Measurements from ENCODE around the gene KIF20B.
"Not testable (repeated sequence)": the region's sequence is repeated elsewhere in the genome, so short reads cannot be mapped to it uniquely, and the experiment has no call there.

KIF20B gene

GRCh38 chr10:89707372-89707771 is 6.0 kb downstream of the KIF20B start:
- no peak for TF ChIP-seq ZNF274 (IDR thresholded peaks at IDR 0.05; ENCODE audit: low read depth, low read length)
- no peak overlapping the region for H3K4me3 ChIP-seq (ENCODE audit: low read length)

GRCh38 chr10:89710753-89711152 is 9.4 kb downstream of the KIF20B start:
- no peak for TF ChIP-seq ZNF274 (IDR thresholded peaks at IDR 0.05; ENCODE audit: low read depth, low read length)
- no peak overlapping the region for H3K4me3 ChIP-seq (ENCODE audit: low read length)

DNA sequence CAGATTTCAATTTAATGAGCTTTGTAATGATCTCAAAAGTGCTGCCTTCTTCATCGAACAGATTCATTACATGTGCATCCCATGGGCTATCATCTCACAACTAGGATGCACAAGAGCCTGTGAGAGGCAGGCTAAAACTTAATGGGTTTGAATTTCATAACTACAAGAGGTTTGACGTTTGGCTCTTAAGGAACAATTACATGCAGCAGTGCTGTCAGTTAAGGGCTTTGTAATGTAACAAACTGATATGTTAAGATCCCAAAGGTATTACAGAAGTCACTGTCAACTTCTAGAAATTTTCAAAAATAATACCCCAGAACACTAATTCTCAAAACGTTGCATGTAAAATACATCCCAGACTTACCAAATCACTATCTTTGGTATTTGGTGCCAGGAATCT is 33.2 kb downstream of the KIF20B start:
- no peak for TF ChIP-seq ZNF274 (IDR thresholded peaks at IDR 0.05; ENCODE audit: low read depth, low read length)
- no peak overlapping the region for H3K4me3 ChIP-seq (ENCODE audit: low read length)

DNA sequence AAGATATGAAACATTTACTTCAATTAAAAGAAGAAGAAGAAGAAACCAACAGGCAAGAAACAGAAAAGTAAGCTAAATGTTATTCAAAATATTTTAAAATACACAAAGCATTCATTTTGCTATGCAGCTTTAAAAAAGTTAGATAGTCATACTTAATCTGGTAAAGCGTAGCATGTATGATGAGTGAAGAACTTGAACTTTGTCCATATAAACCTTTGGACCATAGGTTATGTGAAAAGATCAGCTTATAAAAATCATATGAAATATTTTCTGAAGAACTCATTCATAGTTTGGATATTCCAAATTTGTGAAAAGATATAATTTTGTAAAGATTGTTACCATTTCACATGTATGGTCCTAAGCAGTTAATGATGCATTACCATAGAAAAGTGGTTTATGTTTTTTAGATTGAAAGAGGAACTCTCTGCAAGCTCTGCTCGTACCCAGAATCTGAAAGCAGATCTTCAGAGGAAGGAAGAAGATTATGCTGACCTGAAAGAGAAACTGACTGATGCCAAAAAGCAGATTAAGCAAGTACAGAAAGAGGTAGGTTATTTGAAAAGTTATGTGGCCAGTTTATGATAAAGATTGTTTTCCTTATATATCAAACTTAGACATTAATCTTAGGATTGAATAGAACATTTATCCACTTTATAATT is 37.3 kb downstream of the KIF20B start:
- no peak for TF ChIP-seq ZNF274 (IDR thresholded peaks at IDR 0.05; ENCODE audit: low read depth, low read length)
- H3K4me3 ChIP-seq (ENCODE audit: low read length) = no peak overlapping the region

DNA sequence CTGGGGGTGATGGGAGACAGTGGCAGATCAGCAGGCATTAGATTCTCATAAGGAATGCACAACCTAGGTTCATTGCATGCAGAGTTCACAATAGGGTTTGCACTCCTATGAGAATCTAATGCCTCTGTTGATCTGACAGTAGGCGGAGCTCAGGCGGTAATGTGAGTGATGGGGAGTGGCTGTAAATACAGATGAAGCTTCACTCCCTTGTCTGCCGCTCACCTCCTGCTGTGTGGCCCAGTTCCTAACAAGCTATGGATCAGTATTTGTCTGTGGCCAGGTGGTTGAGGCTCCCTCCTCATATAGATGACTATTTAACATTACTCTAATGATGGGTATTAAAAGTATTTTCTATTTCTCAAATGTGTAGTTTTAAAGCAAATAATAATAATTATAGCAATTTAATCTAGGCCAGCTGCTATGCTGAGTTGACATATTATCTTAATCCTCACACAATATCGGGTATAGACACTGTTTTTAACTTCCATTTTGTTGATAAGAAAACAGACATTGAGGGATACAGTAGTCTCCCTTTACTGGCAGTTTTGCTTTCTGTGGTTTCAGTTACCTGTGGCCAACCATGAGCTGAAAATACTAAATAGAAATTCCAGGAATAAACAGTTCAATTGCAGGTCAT is 39.9 kb downstream of the KIF20B start:
- no peak overlapping the region for H3K4me3 ChIP-seq (ENCODE audit: low read length)
- TF ChIP-seq ZNF274 (IDR thresholded peaks at IDR 0.05; ENCODE audit: low read depth, low read length) = no peak

- no peak overlapping the region for H3K4me3 ChIP-seq (ENCODE audit: low read length)
- TF ChIP-seq ZNF274 (IDR thresholded peaks at IDR 0.05; ENCODE audit: low read depth, low read length) = no peak
These were observed 42.6 kb downstream of the KIF20B start for GRCh38 chr10:89744026-89744425.

DNA sequence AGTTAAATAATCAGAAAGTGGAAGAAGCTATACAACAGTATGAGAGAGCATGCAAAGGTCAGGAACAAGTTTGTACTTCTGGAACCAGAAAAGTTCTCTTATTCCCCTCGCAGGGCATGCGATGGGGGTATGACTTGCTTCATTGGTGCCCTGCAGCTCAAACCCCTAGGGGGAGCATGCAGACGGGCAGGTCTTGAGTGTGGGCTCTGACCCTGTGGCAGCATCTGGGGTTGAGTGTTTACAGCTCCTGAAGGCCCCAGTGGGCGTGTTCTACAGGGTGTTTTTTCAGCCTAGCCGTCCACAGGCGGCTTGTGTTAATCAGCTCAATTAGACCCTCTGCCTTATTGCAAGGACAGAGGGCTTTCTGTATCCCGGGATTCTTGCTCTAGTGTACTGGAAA is 44.5 kb downstream of the KIF20B start:
- no peak for TF ChIP-seq ZNF274 (IDR thresholded peaks at IDR 0.05; ENCODE audit: low read depth, low read length)
- no peak overlapping the region for H3K4me3 ChIP-seq (ENCODE audit: low read length)

DNA sequence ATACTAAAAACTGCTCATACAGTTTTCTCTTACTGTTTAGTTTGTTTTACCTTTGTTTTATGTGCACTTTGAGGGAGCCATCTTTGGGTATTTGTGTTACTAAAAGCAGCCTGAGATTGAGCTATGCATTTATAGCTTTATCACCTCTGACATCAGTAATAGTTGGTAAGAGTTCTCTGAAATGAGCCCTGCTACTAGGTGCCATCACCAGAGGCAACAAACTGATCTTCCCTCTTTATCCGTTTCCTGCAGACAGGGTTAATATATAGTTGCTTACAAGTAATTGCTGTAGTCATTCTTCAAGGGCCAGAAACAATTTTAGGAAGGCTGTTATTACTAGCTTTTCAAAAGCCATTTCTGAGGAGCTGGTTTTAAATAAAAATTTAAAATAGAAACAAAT is 49.1 kb downstream of the KIF20B start:
- no peak overlapping the region for H3K4me3 ChIP-seq (ENCODE audit: low read length)
- no peak for TF ChIP-seq ZNF274 (IDR thresholded peaks at IDR 0.05; ENCODE audit: low read depth, low read length)

GRCh38 chr10:89755374-89755773 is 54.0 kb downstream of the KIF20B start:
- no peak overlapping the region for H3K4me3 ChIP-seq (ENCODE audit: low read length)
- TF ChIP-seq ZNF274 (IDR thresholded peaks at IDR 0.05; ENCODE audit: low read depth, low read length) = no peak

DNA sequence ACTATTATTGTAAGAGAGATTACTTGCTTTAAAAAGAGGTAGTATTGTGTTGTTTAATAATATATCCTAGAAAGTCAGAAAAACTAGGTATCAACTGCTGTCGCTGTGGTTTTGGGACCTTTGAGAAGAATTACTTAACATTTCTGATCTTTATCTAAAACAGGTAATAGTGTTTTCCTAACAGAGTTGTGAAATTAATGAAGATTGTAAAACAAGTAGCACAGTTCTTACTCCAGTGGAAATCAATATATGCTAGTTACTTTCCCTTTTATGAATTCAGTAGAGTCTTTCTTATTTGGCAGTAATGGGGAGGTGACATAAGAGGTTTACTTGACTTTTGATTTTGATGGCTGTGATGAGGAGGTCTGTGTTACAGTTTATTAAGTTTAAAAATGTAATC is 58.1 kb downstream of the KIF20B start:
- TF ChIP-seq ZNF274 (IDR thresholded peaks at IDR 0.05; ENCODE audit: low read depth, low read length) = no peak
- no peak overlapping the region for H3K4me3 ChIP-seq (ENCODE audit: low read length)

DNA sequence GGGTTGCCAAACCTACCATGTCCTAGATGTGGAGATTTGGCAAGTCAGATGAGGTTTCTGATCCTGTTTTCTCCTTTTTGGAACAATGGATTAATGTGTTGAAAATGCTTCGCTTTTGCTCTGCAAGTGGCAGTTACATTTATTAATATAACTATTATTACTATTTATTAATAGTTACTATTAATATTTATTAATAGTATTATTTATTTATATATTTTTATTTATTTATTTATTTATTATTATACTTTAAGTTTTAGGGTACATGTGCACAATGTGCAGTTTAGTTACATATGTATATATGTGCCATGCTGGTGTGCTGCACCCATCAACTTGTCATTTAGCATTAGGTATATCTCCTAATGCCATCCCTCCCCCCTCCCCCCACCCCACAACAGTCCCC is 62.3 kb downstream of the KIF20B start:
- H3K4me3 ChIP-seq (ENCODE audit: low read length) = not testable (repeated sequence)

DNA sequence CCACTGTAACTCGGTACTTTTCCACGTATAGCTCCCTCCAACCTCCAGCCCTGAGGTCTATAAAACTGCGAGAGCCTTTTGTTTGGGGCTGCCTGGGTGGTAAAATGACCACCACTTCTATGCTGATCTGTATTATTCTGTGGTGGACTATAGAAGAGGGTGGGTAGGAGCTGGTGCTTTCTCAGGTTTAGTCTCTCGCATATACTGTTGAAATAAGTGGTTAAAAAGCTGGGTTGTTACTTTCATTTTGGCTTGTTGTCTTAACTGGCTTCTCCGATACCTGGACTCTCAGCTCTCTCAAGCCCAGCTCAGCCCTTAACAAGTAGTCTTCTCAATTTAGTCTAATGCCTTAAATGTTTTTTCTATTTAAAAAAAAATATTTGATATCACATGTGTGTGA is 70.3 kb downstream of the KIF20B start:
- TF ChIP-seq ZNF274 (IDR thresholded peaks at IDR 0.05; ENCODE audit: low read depth, low read length) = no peak
- no peak overlapping the region for H3K4me3 ChIP-seq (ENCODE audit: low read length)

GRCh38 chr10:89773081-89773480 is 71.7 kb downstream of the KIF20B start:
- no peak for TF ChIP-seq ZNF274 (IDR thresholded peaks at IDR 0.05; ENCODE audit: low read depth, low read length)
- no peak overlapping the region for H3K4me3 ChIP-seq (ENCODE audit: low read length)

DNA sequence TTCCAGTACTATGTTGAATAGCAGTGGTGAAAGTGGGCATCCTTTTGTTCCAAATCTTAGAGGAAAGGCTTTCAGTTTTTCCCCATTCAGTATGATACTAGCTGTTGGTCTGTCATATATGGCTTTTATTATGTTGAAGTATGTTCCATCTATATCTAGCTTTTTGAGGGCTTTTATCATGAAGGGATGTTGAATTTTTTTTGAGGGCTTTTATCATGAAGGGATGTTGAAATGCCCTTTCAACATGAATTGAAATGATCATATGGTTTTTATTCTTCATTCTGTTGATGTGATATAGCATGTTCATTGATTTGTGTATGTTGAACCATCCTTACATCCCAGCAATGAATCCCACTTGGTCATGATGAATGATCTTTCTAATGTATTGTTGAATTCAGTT is 75.3 kb downstream of the KIF20B start:
- no peak for TF ChIP-seq ZNF274 (IDR thresholded peaks at IDR 0.05; ENCODE audit: low read depth, low read length)
- no peak overlapping the region for H3K4me3 ChIP-seq (ENCODE audit: low read length)

DNA sequence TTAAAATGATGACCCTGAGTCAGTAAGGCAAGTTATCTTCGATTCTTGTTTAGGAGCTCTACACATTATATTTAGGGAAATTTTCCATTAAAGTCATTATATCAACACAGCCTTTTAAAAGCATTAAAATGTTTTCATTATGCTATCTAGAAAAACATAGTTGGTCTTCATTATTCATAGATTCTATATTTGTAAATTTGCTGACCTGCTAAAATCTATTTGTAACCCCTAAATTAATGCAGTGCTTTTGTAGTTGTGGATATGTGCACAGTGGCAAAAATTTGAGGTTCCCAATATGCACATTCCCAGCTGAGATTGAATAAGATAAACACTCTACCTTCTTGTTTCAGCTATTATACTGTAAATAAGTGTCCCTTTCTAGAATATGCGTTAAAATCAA is 81.1 kb downstream of the KIF20B start:
- TF ChIP-seq ZNF274 (IDR thresholded peaks at IDR 0.05; ENCODE audit: low read depth, low read length) = no peak
- no peak overlapping the region for H3K4me3 ChIP-seq (ENCODE audit: low read length)

- TF ChIP-seq ZNF274 (IDR thresholded peaks at IDR 0.05; ENCODE audit: low read depth, low read length) = no peak
- no peak overlapping the region for H3K4me3 ChIP-seq (ENCODE audit: low read length)
These were observed 82.0 kb downstream of the KIF20B start for GRCh38 chr10:89783406-89783805.

All from GM08714 (cell line).